Prostate gland (tissue), 2 donors: Measurements from ENCODE around the gene DUS4L.

ENCODE experiments used
- CTCF ChIP-seq, 4 experiments: fragments of 200-600 bp in 2 of 4; fragments of 450-650 bp in 2 of 4; sonication (generic) in 2 of 4; IDR thresholded peaks; 1 replicate in 3 of 4; 2 replicates in 1 of 4; pipeline ENCODE4 v1.5.1; 2016 to 2019; ENCODE audit warnings: antibody characterized with exemption in 4 of 4, mild to moderate bottlenecking in 2 of 4, moderate library complexity in 2 of 4
- POLR2A ChIP-seq: fragments of 450-650 bp; IDR thresholded peaks from one replicate; pipeline ENCODE4 v1.6.1; 2016; ENCODE audit warnings: antibody characterized with exemption, mild to moderate bottlenecking
- POLR2AphosphoS5 ChIP-seq: sonication (generic); formaldehyde crosslinking; IDR thresholded peaks from one replicate; pipeline ENCODE4 v1.6.1; 2017; ENCODE audit warnings: antibody characterized with exemption

DNA sequence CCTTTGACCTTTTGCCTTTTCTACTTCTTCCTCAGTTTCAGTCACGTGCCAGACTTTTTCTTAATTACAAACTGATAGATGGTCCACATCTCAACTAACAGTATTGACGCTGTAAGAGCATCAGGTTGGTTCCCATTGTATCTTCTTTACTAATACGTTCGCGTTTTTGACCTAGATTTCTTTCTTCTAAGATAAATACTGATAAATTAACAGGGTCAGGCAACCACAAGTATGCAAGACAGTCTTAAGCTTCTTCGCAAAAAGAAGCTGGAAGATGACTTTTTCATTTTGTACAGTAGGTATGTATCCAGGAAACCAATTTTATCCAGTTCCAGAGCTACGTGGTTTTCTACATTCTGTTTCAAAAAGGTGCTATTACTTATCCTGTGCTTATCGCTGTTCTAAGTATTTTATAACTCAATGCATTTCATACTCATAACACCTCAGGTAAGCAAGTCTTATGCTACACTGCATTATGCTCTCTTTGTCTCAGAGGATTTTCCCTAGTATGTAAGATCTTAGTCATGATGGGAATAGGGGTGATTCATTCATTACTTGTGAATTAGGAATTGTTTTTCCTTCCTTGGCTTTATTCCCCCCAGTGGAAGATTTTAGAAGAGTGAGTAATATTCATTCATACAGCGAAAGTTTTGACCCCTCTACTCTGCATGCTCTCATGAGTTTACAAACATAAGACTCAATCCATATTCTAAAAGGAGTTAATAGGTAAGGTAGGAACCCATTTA is 955 bp downstream of the DUS4L start:
- no peak for TF ChIP-seq POLR2A
- TF ChIP-seq CTCF (IDR thresholded peaks at IDR 0.05), result no peak
- TF ChIP-seq POLR2AphosphoS5, result no peak
